GM19240 (cell line): ENCODE data around the gene ZBTB39.
"Not testable (repeated sequence)": the region's sequence is repeated elsewhere in the genome, so short reads cannot be mapped to it uniquely, and the experiment has no call there.

Experiments used
- DNase-seq: peaks from one replicate; pipeline ENCODE4 v3.0.0; 2011; ENCODE audit warnings: low spot score; ENCODE audit not compliant: insufficient read length

Gene ZBTB39

GRCh38 chr12:57031138-57031725 lies 24.9 kb upstream of the ZBTB39 start:
- DNase-seq: no peak

- no peak for DNase-seq
Measured at GRCh38 chr12:57029457-57029856, 23.1 kb upstream of the ZBTB39 start.

- no peak for DNase-seq
Measured at GRCh38 chr12:57027805-57028153, 21.4 kb upstream of the ZBTB39 start.

- DNase-seq: no peak
Measured at GRCh38 chr12:57027011-57027804, 20.9 kb upstream of the ZBTB39 start.

GRCh38 chr12:57025196-57025595 lies 18.9 kb upstream of the ZBTB39 start:
- no peak for DNase-seq

- DNase-seq: not testable (repeated sequence)
Measured at GRCh38 chr12:57022324-57022723, 16.0 kb upstream of the ZBTB39 start.

GRCh38 chr12:57019983-57020719 lies 13.8 kb upstream of the ZBTB39 start:
- DNase-seq: no peak

- no peak for DNase-seq
Measured at GRCh38 chr12:57018906-57019305, 12.6 kb upstream of the ZBTB39 start.

GRCh38 chr12:57018353-57018752 lies 12.0 kb upstream of the ZBTB39 start:
- DNase-seq: not testable (repeated sequence)

GRCh38 chr12:57016348-57016747 lies 10.0 kb upstream of the ZBTB39 start, which contains the start of gene TAC3:
Gene TAC3, minus strand, starts transcription at chr12:57016529. Its CDS starts 732 bp downstream, at chr12:57015797.
- no peak for DNase-seq

- peak; percentile 37 for DNase-seq
Measured at GRCh38 chr12:57012600-57013465, 6.5 kb upstream of the ZBTB39 start.

- DNase-seq: no peak
Measured at GRCh38 chr12:57011438-57012424, 5.4 kb upstream of the ZBTB39 start.

- DNase-seq: no peak
Measured at GRCh38 chr12:57010627-57011247, 4.4 kb upstream of the ZBTB39 start.

GRCh38 chr12:57009949-57010626 lies 3.7 kb upstream of the ZBTB39 start:
- DNase-seq: no peak

- DNase-seq: no peak
Measured at GRCh38 chr12:57008178-57008577, 1.8 kb upstream of the ZBTB39 start.

GRCh38 chr12:57006809-57007475 lies 596 bp upstream of the ZBTB39 start:
- DNase-seq: no peak

GRCh38 chr12:57004651-57005050 lies 1.7 kb downstream of the ZBTB39 start:
- DNase-seq: no peak

GRCh38 chr12:57003395-57003794 lies 3.0 kb downstream of the ZBTB39 start:
- DNase-seq: no peak
